Tibial artery (tissue), 4 donors: ENCODE results near the gene RAB2B.
"Not testable (repeated sequence)": the region's sequence is repeated elsewhere in the genome, so short reads cannot be mapped to it uniquely, and the experiment has no call there.

Experiments
- DNase-seq, 2 donors: peaks; one replicate each; pipeline ENCODE4 v3.0.0-alpha.2; 2019
- H3K27ac ChIP-seq, 2 donors: fragments of 200-600 bp; sonication (generic) in 1 of 2; 1 replicate in 1 of 2; 2 replicates in 1 of 2; pipeline ENCODE4 v1.5.1; 2018 to 2019; ENCODE audit warnings: mild to moderate bottlenecking in 1 of 2
- H3K27me3 ChIP-seq, 2 donors: fragments of 200-600 bp; sonication (generic) in 1 of 2; one replicate each; pipeline versions ENCODE4 v1.5.1 to v1.6.0; 2016 to 2019
- H3K36me3 ChIP-seq, 3 donors: fragments of 200-600 bp; sonication (generic) in 2 of 3; one replicate each; pipeline ENCODE4 v1.5.1; 2016 to 2019; ENCODE audit warnings: mild to moderate bottlenecking in 2 of 3
- H3K4me1 ChIP-seq, 4 donors: fragments of 200-600 bp; sonication (generic) in 2 of 4; 1 replicate in 3 of 4; 2 replicates in 1 of 4; pipeline ENCODE4 v1.5.1; 2016 to 2019
- H3K4me3 ChIP-seq, 2 donors: fragments of 200-600 bp; sonication (generic) in 1 of 2; 1 replicate in 1 of 2; 2 replicates in 1 of 2; pipeline ENCODE4 v1.5.1; 2018 to 2019; ENCODE audit warnings: mild to moderate bottlenecking in 2 of 2
- H3K9me3 ChIP-seq, 3 donors: fragments of 200-600 bp; sonication (generic) in 1 of 3; one replicate each; pipeline ENCODE4 v1.5.1; 2016 to 2019
- CTCF ChIP-seq, 2 experiments: fragments of 200-600 bp in 1 of 2; fragments of 450-650 bp in 1 of 2; IDR thresholded peaks; one replicate each; pipeline ENCODE4 v1.5.1; 2017 to 2019; ENCODE audit warnings: antibody characterized with exemption in 2 of 2, mild to moderate bottlenecking in 1 of 2, moderate library complexity in 1 of 2
- intact Hi-C: fragments of 100-400 bp; cut with DNase I; formaldehyde crosslinking; loops from one replicate; pipeline ENCODE4 v1.15.0; 2023; ENCODE audit warnings: low total_unique reads

Gene RAB2B

GRCh38 chr14:21454843-21455544 lies 21.8 kb downstream of the RAB2B start:
- H3K4me1 ChIP-seq = peaks cover 0 to 36% (median 18%) of the 10 kb centered on the region in 4 donors
- H3K27me3 ChIP-seq = no peaks in the 10 kb centered on the region
- intact Hi-C loops = no loop called here
- no peak for DNase-seq
- TF ChIP-seq CTCF (IDR thresholded peaks at IDR 0.05) = no peak
- H3K9me3 ChIP-seq = no peaks in the 10 kb centered on the region
- peaks cover 0 to 20% (median 11%) of the 10 kb centered on the region in 3 donors for H3K36me3 ChIP-seq
- peak overlapping the region; percentile 84 to 95 for H3K27ac ChIP-seq
- peak overlapping the region; percentile 84 to 91 for H3K4me3 ChIP-seq

GRCh38 chr14:21449899-21450216 lies 26.9 kb downstream of the RAB2B start:
- DNase-seq = no peak
- intact Hi-C loops = no loop called here
- H3K27me3 ChIP-seq = no peaks in the 10 kb centered on the region
- H3K27ac ChIP-seq = no peak overlapping the region
- no peak overlapping the region for H3K4me3 ChIP-seq
- peaks cover 0 to 31% (median 12%) of the 10 kb centered on the region in 4 donors for H3K4me1 ChIP-seq
- H3K36me3 ChIP-seq = peaks cover 0 to 13% (median 0%) of the 10 kb centered on the region in 3 donors
- TF ChIP-seq CTCF (IDR thresholded peaks at IDR 0.05) = no peak
- no peaks in the 10 kb centered on the region for H3K9me3 ChIP-seq

GRCh38 chr14:21442657-21443056 lies 34.1 kb downstream of the RAB2B start:
- DNase-seq, H3K9me3 ChIP-seq, H3K4me1 ChIP-seq, intact Hi-C loops, H3K27me3 ChIP-seq, H3K27ac ChIP-seq, H3K4me3 ChIP-seq, H3K36me3 ChIP-seq: not testable (repeated sequence)

GRCh38 chr14:21440859-21441258 lies 35.9 kb downstream of the RAB2B start:
- TF ChIP-seq CTCF (IDR thresholded peaks at IDR 0.05) = no peak
- peaks cover 0 to 16% (median 10%) of the 10 kb centered on the region in 4 donors for H3K4me1 ChIP-seq
- no peak for DNase-seq
- H3K27me3 ChIP-seq = no peaks in the 10 kb centered on the region
- no peak overlapping the region for H3K27ac ChIP-seq
- intact Hi-C loops = no loop called here
- H3K4me3 ChIP-seq = no peak overlapping the region
- H3K9me3 ChIP-seq = no peaks in the 10 kb centered on the region
- no peaks in the 10 kb centered on the region for H3K36me3 ChIP-seq

GRCh38 chr14:21437063-21437901 lies 39.5 kb downstream of the RAB2B start:
- TF ChIP-seq CTCF (IDR thresholded peaks at IDR 0.05) = peak in 1 of 2 experiments; percentile 11
- intact Hi-C loops = loop anchor here (1.0 to 5.0 kb wide), 4 partner anchors 19 to 755 kb away; partner anchors contain the start of genes CHD8, METTL3, RNASE4 and SUPT16H
- DNase-seq = peak; percentile 99

More at GRCh38 chr14:21437063-21437901, 39.5 kb downstream of the RAB2B start:
- Histone ChIP-seq H3K4me3 (peak overlapping the region; percentile 81 to 97), H3K27me3 (no peaks in the 10 kb centered on the region), H3K9me3 (no peaks in the 10 kb centered on the region), H3K4me1 (peaks cover 0 to 30% (median 18%) of the 10 kb centered on the region in 4 donors), H3K36me3 (no peaks in the 10 kb centered on the region), H3K27ac (peak overlapping the region; percentile 87 to 94)
